GM12874 (cell line): ENCODE measurements around the gene SKOR2.

Experiments
- CTCF ChIP-seq: IDR thresholded peaks from 2 replicates; pipeline ENCODE4 v1.5.1; 2011; ENCODE audit warnings: low read depth, mild to moderate bottlenecking, control low read depth, low read length, moderate library complexity; ENCODE audit not compliant: insufficient read depth

SKOR2 gene, protein sequence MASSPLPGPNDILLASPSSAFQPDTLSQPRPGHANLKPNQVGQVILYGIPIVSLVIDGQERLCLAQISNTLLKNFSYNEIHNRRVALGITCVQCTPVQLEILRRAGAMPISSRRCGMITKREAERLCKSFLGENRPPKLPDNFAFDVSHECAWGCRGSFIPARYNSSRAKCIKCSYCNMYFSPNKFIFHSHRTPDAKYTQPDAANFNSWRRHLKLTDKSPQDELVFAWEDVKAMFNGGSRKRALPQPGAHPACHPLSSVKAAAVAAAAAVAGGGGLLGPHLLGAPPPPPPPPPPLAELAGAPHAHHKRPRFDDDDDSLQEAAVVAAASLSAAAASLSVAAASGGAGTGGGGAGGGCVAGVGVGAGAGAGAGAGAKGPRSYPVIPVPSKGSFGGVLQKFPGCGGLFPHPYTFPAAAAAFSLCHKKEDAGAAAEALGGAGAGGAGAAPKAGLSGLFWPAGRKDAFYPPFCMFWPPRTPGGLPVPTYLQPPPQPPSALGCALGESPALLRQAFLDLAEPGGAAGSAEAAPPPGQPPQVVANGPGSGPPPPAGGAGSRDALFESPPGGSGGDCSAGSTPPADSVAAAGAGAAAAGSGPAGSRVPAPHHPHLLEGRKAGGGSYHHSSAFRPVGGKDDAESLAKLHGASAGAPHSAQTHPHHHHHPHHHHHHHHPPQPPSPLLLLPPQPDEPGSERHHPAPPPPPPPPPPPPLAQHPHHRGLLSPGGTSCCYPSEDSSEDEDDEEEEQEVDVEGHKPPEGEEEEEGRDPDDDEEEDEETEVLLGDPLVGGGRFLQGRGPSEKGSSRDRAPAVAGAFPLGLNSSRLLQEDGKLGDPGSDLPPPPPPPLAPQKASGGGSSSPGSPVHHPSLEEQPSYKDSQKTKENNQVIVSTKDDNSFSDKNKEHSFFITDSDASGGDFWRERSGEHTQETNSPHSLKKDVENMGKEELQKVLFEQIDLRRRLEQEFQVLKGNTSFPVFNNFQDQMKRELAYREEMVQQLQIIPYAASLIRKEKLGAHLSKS

GRCh38 chr18:47251289-47252120 lies at the start of gene SKOR2:
Gene SKOR2, minus strand, starts transcription at chr18:47251660. Its CDS starts 2,477 bp downstream, at chr18:47249183.
- TF ChIP-seq CTCF: no peak

DNA sequence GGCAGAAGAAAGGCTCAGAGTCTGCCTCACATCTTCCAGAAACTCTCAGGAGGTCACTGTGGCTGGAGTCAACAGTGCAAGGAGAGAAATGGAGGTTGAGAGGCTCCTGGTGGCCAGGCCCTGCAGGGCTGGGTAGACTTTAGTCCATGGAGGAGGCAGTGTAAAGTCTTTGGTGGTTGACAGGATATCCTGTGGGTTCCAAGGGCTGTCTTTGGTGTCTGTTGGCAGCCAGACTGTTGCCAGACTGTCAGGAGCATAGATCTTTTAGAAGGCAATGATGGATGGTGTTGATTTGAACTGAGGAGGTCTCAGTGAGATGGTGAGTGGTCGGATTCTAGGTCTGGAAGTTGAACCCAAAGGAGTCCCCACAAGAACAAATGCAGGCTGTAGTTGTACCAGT lies 45.0 kb upstream of the SKOR2 start:
- TF ChIP-seq CTCF: no peak

- no peak for TF ChIP-seq CTCF
Observed at GRCh38 chr18:47294801-47295200, 43.3 kb upstream of the SKOR2 start.

- TF ChIP-seq CTCF: no peak
Observed at GRCh38 chr18:47288741-47289140, 37.3 kb upstream of the SKOR2 start.

GRCh38 chr18:47287911-47288585 lies 36.6 kb upstream of the SKOR2 start:
- TF ChIP-seq CTCF: no peak

- TF ChIP-seq CTCF: no peak
Observed at GRCh38 chr18:47286776-47287410, 35.4 kb upstream of the SKOR2 start.
